Activated effector memory CD4-positive, alpha-beta T cell treated with anti-CD3 and anti-CD28 coated beads, Interleukin-2, amount 50 U/mL, for 16 hours (primary cell): ENCODE data around the gene PHLDB3.

Experiments used
- DNase-seq: peaks from one replicate; pipeline ENCODE4 v3.0.0-alpha.2; 2020

PHLDB3 gene

DNA sequence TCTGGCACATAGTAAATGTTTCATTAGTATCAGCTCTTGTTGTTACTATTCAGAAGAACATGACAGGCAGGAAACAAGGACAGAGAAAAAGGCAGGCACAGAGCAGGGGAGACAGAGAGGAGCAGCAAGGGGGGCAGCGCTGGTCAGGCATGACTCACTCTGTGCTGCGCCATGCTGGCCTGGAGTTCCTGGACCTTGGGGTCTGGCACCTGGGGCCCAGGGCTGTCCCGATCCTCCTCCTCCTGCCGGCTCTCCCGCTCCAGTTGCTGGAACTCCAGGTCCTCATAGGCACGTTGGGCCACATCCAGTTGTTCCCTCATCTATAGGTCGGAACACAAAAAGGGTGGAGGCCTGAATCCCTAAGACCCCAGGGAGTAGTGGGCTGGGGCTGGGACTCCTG lies 7.6 kb downstream of the PHLDB3 start:
- DNase-seq = no peak

DNA sequence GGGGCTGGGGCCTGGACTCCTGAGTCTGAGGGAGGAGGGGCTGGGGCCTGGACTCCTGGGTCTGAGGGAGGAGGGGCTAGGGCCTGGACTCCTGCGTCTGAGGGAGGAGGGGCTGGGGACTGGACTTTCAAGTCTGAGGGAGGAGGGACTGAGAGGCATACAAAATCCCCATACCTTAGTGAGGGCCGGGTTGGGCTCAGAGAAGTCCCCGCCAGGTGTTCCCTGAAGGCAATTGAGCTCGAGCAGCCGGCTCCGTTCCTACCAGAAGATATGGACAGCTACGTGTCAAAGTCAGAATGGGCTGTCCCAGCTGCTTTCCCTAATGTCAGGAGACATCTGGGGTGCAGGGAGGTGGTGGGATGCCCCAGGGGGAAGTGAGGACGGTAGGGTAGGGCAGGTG lies 9.5 kb downstream of the PHLDB3 start:
- no peak for DNase-seq

DNA sequence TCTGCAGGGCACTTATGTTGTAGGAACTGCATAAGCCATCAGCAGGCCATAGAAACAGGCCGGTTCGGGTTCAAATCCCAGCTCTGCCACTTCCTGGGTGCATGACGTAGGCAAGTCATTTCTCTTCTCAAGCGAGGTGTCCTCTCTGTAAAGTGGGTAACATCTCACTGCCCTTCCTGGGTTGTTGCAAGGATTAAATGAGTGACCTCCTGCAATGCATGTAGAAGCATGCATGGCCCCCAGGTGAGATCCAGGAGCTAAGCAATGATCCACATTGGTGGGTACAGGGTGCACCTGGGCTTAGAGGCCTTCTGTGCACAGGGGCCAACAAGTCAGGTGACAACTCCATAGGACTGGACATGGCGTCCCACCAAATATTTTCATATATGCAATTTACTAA lies 13.8 kb downstream of the PHLDB3 start:
- DNase-seq = no peak

DNA sequence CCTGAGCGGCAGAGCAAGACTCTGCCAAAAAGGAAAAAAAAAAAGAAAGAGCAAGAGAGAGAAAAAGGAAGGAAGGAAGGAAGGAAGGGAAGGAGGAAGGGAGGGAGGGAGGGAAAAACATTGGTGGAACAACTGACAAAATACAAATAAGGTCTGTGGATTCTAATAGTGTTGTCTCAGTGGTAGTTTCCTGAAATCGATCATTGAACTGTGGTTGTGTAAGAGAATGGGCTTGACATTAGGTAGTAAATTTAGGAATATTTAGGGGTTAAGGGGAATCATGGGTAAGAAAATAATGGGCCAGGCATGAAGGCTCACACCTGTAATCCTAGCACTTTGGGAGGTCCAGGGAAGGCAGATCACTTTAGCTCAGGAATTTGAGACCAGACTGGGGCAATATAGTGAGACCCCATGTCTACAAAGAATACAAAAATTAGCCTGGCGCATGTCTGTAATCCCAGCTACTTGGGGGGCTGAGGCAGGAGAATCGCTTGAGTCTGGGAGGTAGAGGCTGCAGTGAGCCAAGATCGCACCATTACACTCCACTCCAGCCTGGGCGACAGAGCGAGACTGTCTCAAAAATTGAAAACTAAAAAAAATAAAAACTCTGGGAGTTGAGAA lies 14.5 kb downstream of the PHLDB3 start:
- DNase-seq = no peak

DNA sequence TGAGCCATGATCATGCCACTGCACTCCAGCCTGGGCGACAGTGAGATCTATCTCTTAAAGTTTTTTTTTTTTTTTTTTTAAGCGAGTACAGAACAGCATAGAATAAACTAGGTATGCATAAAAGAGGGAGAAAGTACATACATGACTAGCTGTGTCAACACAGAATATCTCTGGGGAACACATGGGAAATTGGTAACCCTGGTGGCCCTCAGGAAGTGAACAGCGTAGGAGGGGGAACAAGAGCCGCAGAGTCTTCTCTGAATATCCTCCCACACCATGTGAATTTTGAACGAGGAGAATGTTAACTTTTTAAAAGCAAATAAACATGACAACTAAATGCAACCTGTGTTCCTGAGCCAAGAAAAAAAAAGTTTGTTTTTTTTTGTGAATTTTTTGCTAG lies 15.2 kb downstream of the PHLDB3 start:
- DNase-seq = no peak

DNA sequence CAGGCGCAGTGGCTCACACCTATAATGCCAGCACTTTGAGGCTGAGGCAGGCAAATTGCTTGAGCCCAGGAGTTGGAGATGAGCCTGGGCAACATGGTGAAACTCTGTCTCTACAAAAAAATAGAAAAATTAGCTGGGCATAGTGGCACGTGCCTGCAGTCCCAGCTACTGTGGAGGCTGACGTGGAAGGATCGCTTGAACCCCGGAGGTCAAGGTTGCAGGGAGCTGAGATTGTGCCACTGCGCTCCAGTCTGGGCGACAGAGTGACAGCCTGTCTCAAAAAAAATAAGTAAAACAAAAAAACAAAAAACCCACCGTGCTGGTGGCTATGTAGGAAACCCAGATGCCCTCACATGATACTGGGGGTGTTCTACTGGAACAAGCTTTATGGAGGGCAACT lies 16.4 kb downstream of the PHLDB3 start:
- no peak for DNase-seq

DNA sequence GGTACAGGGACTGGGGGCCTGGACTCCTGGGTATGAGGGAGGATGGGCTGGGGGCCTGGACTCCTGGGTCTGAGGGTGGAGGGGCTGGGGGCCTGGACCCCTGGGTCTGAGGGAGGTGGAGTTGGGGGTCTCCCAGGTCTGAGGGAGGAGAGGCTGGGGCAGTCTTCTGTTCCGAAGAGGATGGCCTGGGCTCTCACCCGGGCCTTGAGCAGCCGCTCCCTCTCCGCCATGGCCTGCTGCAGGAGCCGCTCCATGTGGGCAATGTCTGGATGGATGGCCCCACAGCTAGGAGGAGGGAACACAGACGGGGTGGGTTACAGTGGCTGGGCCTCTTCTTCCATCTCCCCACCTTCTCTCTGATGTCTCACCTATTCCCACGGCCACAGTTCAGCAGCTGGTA lies 18.1 kb downstream of the PHLDB3 start:
- DNase-seq = no peak

DNA sequence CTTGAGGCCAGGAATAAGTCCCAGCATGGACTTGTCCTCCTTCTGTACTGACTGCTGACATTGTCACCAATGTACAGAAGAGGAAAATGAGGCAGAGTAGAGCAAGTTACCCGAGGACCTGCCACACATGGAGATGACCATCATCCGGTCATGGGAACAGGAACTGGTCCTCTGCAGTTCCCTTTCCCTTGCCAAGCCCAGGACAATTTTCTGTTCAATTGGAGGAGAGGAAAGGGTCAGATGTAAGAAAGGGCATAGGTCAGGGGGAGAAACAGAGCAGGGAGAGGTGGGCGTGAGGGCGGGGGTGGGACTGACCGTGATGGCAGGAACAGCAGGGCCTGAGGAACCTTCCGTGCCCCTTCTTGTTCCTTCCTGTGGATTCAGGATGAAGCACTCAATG lies 18.6 kb downstream of the PHLDB3 start:
- no peak for DNase-seq

DNA sequence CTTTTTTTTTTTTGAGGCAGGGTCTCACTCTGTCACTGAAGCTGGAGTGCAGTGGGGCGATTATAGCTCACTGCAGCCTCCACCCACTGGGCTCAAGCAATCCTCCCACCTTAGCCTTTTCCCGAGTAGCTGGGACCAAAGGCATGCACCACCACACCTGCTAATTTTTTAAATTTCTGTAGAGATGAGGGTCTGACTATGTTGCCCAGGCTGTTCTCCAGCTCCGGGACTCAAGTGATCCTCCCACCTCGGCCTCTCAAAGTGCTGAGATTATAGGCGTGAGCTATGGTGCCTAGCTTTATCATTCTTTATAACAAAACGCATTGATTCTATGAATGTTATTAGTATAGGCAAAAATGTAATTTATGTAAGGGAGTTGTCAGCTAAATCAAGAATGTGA lies 21.3 kb downstream of the PHLDB3 start:
- no peak for DNase-seq

DNA sequence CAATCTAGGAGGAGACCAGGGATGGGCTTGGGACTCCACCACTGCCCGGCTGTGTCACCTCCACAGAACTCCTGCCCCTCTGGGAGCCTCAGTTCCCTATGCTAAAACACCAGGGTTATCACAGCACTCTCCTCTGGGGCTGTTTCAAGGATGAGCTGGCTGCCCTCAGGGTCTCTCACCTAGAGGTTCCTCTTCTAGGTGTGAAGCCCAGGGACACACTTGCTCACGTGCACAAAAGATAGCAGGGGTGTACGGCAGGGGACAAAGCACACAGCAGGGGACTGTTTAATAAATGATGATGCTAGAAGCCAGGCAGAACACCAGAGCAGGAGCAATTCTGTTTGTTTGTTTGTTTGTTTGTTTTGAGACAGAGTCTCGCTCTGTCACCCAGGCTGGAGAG lies 22.4 kb downstream of the PHLDB3 start:
- no peak for DNase-seq

DNA sequence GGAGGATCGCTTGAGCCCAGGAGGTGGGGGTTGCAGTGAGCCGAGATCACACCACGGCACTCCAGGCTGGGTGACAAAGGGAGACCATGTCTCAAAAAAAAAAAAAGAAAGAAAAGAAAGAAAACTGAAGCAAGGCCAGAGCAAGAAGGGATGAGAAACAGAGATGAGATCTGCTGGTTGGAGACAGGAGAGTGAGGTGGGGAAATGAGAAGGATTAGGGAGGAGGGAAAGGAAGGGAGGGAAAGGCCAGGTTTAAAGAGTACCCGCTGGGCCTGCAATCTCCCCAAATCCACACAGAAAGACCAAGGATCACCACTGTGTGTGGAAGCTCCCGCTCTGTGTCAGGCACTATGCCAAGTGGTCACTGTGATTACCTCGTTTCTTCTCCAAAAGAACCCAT lies 22.8 kb downstream of the PHLDB3 start:
- no peak for DNase-seq

DNA sequence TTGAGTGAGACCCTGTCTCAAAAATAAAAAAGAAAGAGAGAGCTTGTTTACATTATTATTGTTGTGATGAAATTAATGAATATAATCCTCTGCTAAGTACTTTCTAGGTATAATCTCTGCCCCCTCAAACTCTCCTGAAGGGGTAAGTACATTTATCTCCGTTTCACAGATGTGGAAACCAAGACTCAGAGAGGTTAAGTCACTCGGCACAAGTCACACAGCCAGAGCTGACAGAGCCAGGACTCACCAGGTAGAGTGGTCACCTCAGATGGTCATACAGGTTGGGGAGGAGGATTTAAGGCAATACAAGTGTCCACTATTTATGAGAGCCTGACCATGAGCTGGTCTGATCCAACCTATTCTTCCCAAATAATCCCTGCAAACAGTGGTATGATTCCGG lies 24.0 kb downstream of the PHLDB3 start:
- DNase-seq = no peak

DNA sequence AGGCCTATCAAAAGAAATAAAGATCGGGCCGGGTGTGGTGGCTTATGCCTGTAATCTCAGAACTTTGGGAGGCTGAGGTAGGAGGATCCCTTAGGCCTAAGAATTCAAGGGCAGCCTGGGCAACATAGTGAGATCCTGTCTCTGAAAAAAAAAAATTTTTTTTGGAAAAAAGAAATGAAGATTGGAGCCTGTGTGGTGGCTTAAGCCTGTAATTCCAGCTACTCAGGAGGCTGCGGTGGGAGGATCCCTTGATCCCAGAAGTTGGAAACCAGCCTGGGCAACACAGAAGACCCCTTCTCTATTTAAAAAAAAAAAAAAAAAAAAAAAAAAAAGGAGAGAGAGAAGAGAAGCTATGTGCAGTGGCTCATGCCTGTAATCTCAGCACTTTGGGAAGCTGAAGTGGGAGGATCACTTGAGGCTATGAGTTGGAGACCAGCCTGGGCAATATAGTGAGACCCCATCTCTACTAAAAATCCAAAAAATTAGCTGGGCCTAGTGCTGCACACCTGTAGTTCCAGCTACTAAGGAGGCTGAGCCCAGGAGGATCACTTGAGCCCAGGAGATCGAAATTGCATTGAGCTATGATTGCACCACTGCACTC lies 24.5 kb downstream of the PHLDB3 start:
- DNase-seq = no peak

DNA sequence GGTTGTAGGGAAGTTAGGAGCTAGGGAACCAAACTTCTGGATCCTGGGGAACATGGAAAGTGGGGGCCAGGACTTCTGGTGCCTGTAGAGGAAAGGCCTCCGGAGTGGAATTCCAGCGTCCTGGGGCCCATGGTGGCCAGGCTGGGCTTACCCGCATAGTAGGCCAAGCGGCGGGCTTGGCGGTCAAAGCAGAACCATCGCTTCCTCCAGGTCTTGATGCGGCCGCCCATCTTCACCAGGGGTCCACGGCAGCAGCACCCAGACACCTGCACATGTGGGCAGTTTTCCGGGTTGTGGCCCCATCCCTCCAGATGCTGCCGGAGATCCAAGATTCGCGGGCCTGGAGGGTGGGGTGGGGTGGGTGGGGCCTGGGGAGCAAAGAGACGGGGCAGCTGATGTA lies 25.3 kb downstream of the PHLDB3 start:
- DNase-seq = no peak

DNA sequence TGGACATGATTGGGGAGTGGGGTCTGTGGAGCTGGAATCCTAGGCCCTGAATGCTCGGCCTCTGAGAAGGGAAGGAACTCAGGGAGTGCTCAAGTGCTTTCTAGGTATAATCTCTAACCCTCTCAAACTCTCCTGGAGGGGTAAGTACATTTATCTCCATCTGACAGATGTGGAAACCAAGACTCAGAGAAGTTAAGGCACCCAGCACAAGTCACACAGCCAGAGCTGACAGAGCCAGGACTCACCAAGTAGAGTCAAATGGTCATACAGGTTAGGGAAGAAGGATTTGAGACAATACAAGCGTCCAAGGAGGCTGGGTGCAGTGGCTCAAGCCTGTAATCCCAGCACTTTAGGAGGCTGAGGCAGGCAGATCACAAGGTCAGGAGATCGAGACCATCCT lies 26.2 kb downstream of the PHLDB3 start:
- DNase-seq = no peak

DNA sequence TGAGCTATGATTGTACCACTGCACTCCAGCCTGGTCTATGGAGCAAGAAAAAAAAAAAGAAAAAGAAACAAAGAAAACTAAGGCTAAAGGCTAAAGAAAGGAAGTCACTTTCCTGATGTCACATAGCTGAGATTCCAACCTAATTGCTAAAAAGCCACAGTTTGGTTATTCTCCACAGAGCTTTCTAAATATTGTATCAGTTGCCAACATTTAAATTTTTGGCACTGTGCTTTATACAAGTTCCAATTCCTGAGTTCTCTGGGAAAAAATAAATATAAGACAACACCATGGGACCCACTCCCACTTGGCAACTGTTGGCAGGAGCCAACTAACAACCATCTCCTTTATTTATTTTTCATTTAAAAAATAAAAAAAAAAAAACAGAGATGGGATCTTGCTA lies 27.9 kb downstream of the PHLDB3 start:
- no peak for DNase-seq

DNA sequence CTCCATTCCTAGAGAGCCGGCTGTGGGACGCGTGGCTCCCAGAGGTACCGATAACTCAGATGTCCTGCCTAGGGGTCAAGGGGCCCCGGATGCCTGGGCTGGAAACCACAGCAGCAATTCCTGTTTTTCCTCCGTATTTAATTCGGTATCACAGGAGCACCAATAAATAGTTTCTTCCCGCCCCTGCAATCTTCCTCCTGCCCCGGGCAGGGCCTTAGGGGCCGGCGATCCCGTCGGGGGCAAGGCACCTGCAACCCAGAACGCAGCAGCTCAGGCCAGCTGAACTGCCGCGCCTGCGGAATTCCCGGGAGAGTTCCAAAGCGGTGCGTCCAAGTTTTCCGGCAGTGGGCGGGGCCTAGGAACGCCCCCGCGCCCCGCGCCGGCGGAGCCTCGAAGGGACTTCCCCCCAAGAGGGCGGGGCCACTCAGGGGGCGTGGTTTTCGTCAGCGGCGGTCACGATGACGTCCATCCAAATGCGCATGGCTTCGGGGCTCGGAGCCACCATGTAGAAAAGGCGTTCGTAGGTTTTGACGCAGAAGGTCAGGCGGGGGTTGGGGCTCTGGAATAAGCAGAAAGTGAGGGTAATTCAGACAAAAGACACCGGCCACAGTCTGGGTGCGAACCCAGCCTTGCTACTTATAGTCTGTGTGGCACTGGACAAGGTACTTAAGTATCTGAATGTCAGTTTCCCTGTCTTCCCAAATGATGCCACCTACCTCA lies 29.4 kb downstream of the PHLDB3 start:
- DNase-seq = peak; percentile 99

DNA sequence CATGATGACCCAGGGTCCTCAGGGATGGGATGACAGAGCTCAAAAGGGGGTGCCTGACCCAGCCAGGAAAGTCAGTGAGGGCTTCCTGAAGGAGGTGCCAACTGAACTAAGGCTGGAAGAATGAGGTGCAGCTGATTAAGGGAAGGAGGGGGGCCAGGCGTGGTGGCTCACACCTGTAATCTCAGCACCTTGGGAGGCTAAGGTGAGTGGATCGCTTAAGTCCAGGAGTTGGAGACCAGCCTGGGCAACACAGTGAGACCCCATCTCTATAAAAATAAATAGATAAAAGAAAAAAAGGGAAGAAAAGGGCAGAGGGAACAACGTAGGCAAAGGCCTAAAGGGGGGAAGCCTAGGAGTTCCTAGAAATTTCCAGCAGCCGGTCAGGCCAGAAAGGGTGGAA lies 30.1 kb downstream of the PHLDB3 start:
- no peak for DNase-seq

DNA sequence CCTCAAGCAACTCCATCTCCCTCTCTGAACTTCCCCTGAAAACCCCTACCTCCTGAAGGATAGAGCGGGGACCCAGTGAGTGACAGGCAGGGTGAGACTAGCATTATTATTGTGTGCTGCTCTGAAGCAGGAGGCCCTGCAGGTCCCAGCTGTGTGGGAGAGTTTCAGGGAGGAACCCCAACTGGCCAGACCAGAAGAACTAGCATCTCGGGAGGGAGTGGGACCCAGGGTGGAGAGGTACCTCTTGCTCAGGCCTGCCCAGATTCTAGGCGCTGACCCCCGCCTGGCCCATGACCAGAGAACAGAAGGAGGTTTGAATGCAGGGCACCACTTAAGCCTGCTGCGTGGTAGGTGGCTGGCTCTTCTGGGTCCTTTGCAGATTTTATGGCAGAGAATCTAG lies 33.5 kb downstream of the PHLDB3 start:
- DNase-seq = no peak

DNA sequence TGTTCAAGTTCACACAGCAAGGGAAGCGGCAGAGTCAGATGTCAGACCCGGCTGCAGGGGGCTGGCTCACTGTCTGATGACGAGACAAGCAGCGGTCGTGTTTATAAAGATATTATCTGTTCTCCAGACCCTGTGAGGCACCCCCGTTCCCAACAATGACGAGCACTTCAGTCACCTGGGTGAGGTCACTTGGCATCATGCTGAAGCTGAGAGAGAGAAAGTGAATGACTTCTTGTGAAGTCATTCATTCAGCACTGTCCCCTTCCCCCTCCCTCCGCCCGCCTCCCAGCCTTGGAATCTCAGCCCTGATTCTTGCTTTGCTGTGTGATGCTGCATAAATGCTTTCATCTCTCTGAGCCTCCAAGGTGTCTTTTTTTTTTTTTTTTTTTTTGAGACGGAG lies 34.3 kb downstream of the PHLDB3 start:
- peak; percentile 66 for DNase-seq

DNA sequence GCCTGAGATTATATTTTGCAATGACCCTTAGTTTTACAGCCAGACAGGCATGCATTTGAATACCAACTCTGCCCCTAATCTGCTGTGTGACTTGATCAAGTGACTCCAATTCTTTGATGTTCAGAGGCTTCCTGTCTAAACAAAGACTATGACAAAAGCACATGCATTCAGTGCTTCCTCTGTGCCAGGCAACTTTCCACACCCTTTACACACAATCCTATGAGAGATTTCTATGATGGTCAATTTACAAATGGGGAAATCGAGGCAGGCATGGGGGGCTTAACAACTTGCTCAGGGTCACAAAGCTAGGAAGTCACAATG lies 35.4 kb downstream of the PHLDB3 start:
- no peak for DNase-seq

DNA sequence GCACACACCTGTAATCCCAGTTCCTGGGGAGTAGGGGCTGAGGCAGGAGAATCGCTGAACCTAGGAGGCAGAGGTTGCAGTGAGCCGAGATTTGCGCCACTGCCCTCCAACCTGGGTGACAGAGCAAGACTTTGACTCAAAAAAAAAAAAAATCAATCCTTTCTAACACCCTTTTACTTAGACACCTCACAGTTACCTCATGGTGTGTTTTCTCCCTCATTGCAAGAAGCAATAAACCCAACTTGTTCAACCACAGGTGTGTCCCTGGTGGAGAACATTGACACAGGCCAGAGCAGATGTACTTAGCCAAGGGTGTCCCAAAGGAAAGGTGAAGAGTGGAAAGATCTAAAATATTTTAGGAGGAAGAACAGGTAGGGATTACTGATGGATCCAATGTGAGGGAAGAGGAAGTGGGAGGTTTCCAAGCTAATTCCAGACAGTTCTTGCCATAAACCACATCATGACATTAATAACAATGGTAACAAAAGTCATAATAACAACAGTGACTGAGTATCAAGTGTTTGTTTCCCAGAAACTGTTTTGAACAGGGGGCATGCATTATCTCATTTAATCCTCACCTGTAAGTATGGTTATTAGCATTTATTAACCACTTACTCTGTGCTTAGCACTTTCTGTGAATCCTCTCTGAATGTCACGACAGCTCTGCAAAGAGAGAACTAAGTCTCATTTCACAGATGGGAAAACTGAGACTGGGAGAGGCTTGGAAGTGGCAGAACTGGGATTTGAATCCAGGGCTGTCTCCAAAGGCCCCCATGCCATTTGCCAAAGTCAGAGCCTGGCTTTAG lies 36.0 kb downstream of the PHLDB3 start:
- DNase-seq = no peak

DNA sequence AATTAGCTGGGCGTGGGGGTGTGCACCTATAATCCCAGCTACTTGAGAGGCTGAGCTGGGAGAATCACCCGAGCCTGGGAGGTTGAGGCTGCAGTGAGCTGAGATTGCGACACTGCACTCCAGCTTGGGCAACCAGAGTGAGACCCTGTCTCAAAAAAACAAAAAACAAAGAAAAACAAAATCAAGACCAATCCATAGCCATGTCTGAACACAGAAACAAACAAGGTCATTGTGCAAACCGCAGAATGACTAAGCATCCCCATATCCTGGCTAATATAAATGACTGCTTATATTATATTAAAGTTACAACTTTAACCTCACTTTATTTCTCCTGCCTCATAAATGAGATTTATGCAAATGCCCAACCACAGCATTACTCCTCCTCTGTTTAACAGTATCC lies 36.8 kb downstream of the PHLDB3 start:
- no peak for DNase-seq

DNA sequence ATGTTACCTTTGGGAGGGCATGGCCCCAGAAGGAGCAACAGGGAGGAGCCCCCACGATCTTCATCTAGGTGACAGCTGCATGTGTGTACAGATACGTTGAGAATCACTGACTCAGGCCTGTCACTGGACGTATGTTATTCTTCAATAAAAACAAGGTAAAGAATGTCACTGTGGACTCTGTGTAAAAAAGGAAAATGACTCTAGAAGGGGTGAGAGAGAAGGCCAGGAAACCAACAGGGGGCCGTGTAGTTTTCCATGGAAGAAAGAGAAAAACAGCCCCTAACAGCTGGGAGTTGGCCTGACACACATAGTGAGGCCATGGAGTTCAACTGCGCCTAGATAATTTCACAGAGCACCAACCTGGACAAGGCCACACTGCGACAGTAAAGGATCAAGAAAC lies 37.3 kb downstream of the PHLDB3 start:
- no peak for DNase-seq
